Neutrophil (primary cell): ENCODE measurements around the gene EML6.
A peak's percentile ranks its signal among the peaks of the same experiment; 100 is the strongest.

Experiments used
- H3K27ac ChIP-seq: fragments of 200-600 bp; sonication (generic); 2 replicates; pipeline ENCODE4 v1.5.1; 2016; ENCODE audit warnings: mild to moderate bottlenecking, moderate library complexity
- H3K27me3 ChIP-seq: fragments of 200-600 bp; sonication (generic); 2 replicates; pipeline ENCODE4 v1.6.0; 2016; ENCODE audit warnings: mild to moderate bottlenecking
- H3K36me3 ChIP-seq: fragments of 200-600 bp; sonication (generic); 2 replicates; pipeline ENCODE4 v1.5.1; 2017
- H3K4me1 ChIP-seq, 2 experiments: fragments of 200-600 bp in 1 of 2; sonication (generic) in 1 of 2; 1 replicate in 1 of 2; 2 replicates in 1 of 2; pipeline versions ENCODE4 v1.5.1 to v1.6.1; 2013 to 2016; ENCODE audit warnings: low read depth in 1 of 2, low read length in 1 of 2, mild to moderate bottlenecking in 1 of 2, moderate library complexity in 1 of 2; ENCODE audit not compliant: control insufficient read depth in 1 of 2, insufficient read depth in 1 of 2
- H3K4me3 ChIP-seq, 2 experiments: fragments of 200-600 bp in 1 of 2; sonication (generic) in 1 of 2; 1 replicate in 1 of 2; 2 replicates in 1 of 2; pipeline ENCODE4 v1.5.1; 2013 to 2016; ENCODE audit warnings: low read depth in 1 of 2, low read length in 1 of 2, mild to moderate bottlenecking in 1 of 2, moderate library complexity in 1 of 2
- H3K9me3 ChIP-seq: fragments of 200-600 bp; sonication (generic); 2 replicates; pipeline ENCODE4 v1.5.1; 2016
- CTCF ChIP-seq: fragments of 200-600 bp; sonication (generic); IDR thresholded peaks from 2 replicates; pipeline ENCODE4 v1.5.1; 2016; ENCODE audit warnings: antibody characterized with exemption

EML6 gene

DNA sequence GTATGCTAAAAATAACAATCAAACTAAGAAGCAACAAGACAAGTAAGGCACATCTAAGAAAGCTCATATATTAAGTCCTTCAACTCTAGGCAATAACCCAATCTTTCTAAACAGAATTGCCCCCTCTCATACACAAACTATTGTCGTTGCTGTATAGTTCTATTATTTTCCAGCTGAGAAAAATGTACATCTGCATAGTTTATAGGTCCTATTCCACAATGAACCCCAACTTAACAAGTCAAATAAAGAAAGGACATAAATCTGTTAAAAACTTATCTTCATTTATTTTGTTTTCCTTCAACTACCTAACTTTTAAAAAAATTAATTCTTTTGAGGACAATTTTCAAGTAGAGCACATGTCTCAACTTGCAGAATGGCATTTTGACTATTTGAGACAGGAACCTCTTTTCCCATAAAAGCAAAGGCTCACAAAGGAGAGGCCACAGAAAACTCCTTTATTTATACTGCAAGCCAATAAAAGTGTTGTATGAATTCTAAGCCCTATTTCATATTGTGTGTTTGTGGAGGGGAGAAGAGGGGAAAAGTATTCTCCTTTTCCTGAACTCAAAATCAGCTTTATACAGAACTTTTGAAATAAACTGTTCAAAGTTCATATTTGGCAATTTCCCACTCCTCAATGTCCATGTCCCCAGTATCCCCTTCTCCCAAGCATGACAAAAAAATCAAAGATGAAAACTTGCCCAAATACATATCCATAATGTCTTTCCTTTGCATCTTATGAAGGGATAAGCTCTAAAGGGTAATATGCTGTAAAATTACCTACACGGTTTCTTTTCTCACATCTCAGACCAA is 289.4 kb downstream of the EML6 start:
- no peak for TF ChIP-seq CTCF
- no peaks in the 10 kb centered on the region for H3K27me3 ChIP-seq
- H3K4me3 ChIP-seq = no peak overlapping the region
- H3K36me3 ChIP-seq = no peaks in the 10 kb centered on the region
- H3K4me1 ChIP-seq = peaks cover 49 to 85% of the 10 kb centered on the region in 2 experiments
- no peaks in the 10 kb centered on the region for H3K9me3 ChIP-seq
- H3K27ac ChIP-seq = peak overlapping the region; percentile 44

DNA sequence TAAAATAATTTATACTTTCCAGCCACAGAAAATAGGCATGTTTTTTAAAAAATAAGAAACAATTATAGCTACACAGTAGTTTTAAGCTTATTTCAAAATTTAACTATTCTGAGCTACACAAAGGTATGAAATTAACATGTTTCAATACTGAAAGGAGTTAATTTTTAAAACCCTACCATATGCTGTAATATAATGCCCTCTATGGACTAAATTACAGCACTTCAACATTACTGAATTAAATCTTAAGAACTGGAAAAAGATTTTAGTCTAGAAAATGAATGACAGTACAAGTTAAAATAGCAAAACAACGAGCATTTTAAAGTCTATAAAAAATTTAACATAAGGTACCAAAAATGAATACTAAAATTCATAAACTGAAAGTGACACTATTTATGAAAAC is 290.5 kb downstream of the EML6 start:
- TF ChIP-seq CTCF = no peak
- Histone ChIP-seq H3K27ac (no peak overlapping the region), H3K9me3 (no peaks in the 10 kb centered on the region), H3K4me1 (peaks cover 60 to 86% of the 10 kb centered on the region in 2 experiments), H3K36me3 (no peaks in the 10 kb centered on the region), H3K4me3 (no peak overlapping the region), H3K27me3 (no peaks in the 10 kb centered on the region)

- Histone ChIP-seq H3K27ac (peak overlapping the region; percentile 79), H3K27me3 (no peaks in the 10 kb centered on the region), H3K4me3 (no peak overlapping the region), H3K36me3 (no peaks in the 10 kb centered on the region), H3K4me1 (peaks cover 60 to 86% of the 10 kb centered on the region in 2 experiments), H3K9me3 (no peaks in the 10 kb centered on the region)
- TF ChIP-seq CTCF = peak; percentile 20
Measured at GRCh38 chr2:55014962-55015939, 291.8 kb downstream of the EML6 start.

GRCh38 chr2:55017428-55017827 is 294.0 kb downstream of the EML6 start:
- peaks cover 64 to 88% of the 10 kb centered on the region in 2 experiments for H3K4me1 ChIP-seq
- H3K4me3 ChIP-seq = peak overlapping the region in 1 of 2 experiments; percentile 2
- H3K27ac ChIP-seq = peak overlapping the region; percentile 79
- no peak for TF ChIP-seq CTCF
- no peaks in the 10 kb centered on the region for H3K27me3 ChIP-seq
- H3K36me3 ChIP-seq = no peaks in the 10 kb centered on the region
- no peaks in the 10 kb centered on the region for H3K9me3 ChIP-seq

- H3K9me3 ChIP-seq = no peaks in the 10 kb centered on the region
- peak overlapping the region; percentile 79 for H3K27ac ChIP-seq
- no peak for TF ChIP-seq CTCF
- no peaks in the 10 kb centered on the region for H3K27me3 ChIP-seq
- peaks cover 68 to 90% of the 10 kb centered on the region in 2 experiments for H3K4me1 ChIP-seq
- H3K4me3 ChIP-seq = peak overlapping the region in 1 of 2 experiments; percentile 2
- H3K36me3 ChIP-seq = no peaks in the 10 kb centered on the region
Measured at GRCh38 chr2:55017880-55018279, 294.4 kb downstream of the EML6 start.
